GM19025 (cell line): Measurements from ENCODE around the gene IQSEC2.
A peak's percentile ranks its signal among the peaks of the same experiment; 100 is the strongest.

Experiments used
- ATAC-seq: cut with Tn5 transposase; IDR thresholded peaks from one replicate; pipeline ENCODE4 v1.9.1; 2021; ENCODE audit warnings: mild to moderate bottlenecking, low read depth, moderate library complexity; ENCODE audit not compliant: unreplicated experiment

IQSEC2 gene

DNA sequence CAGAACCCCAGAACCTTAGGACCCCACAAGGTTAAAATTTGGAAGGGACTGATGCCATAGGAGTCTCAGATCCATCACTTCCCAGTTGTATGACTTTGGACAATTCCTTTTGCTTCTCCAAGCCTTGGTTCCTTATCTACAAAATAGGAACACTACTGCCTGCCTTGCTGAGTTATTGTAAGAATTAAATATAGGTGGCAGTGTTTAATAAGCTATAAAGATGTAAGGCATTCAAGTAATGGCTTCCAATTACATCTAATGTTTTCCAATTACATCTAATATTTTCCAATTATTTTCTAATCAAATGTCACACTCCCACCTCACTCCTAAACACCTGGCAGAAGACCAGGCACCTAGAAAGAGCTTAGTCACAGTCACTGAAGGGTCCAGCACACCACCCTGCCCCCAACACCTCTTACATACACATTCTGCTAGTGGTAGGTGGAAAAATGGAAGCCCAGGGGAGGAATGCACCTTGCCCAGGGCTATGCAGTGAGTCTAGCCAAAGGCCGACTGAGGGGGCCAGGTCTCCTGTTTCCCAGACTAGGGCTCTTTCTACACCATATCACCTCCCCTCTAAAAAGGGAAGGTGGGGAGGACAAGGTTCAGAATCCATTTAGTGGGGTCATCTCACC, 31.9 kb downstream of the IQSEC2 start:
- no peak for ATAC-seq

DNA sequence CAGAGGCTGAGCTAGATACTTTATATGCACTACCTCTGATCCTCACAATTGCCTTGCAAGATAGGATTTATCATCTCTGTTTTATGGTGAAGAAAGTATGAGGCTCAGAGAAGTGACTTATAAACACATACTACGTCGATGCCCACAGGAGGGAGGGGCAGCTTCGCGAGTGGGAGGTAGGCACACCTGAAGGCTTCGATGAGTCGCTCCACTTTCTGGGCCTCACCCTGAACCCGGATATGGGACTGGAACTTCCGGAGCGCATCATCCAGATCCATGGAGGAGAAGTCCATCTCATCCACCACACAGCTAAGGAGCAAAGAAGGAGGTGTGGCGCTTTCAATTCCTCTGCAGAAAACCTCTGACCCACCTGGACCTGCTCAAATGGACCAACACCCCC, 33.5 kb downstream of the IQSEC2 start:
- no peak for ATAC-seq

DNA sequence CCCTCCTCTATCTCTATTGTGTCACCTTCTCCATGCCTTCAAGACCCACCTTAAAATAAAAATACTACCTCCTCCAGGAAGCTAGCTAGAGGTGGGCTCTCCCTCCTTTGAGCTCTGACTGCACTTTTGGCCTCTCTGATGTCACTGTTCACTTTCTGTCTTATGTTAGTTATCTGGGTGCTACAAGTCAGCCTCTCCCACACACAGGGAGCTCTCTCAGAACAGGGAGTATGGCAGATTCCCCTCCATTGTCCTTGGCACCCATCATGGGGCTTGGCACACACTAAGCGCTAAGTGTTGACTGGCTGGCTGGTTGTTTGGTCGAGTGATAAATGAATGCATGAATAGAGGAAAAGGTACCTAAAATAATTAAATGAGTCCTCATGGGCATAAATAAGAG, 35.2 kb downstream of the IQSEC2 start:
- ATAC-seq: no peak

DNA sequence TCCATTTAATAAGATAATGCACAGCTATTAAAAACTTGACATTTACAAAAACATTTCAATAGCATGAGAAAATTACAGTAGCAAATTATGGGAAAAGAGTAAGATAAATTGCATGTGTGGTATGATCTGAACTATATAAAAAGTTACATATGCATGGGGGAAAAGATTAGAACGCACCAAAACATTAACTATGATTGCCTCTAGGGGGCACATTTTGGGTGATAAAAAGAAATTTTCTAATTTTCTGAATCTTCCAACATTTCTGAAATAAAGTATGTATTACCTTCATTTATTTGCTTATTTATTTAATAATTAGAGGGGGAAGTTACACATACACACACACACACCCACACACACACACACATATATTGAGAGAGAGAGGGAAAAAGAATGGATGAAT, 36.8 kb downstream of the IQSEC2 start:
- no peak for ATAC-seq

DNA sequence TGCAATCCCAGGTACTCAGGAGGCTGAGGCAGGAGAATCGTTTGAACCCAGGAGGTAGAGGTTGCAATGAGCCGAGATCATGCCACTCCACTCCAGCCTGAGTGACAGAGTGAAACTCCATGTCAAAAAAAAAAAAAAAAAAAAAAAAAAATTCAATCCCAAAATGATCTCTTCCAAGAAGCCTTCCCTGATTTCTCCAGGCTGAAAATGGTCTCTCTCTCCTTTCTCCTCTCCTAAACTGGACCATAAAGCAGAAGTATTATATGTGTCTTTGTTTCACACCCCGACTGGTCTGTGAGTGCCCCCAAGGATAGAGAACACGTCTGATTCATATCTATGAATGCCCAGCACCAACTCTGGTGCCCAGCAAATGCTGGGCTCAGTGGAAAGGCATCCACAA, 39.1 kb downstream of the IQSEC2 start:
- ATAC-seq: no peak

DNA sequence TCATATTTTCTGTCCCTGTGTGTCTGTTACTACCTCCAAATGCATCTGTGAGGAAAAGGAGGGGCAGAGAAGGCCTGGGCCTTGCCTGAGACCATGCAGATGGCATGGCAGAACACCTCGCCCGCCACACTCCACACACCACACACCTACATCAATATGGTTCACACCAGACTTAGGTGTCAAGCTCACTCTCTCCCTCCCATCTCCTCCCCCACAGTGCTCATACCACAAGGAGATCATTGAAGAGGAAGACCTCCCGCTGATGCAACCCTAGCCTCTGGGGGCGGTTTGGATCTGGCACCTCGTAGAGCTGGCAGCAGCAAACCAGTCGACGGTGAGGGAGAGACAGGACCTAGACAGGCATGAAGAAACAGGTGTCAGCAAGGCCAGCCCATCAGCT, 39.8 kb downstream of the IQSEC2 start:
- ATAC-seq: no peak

DNA sequence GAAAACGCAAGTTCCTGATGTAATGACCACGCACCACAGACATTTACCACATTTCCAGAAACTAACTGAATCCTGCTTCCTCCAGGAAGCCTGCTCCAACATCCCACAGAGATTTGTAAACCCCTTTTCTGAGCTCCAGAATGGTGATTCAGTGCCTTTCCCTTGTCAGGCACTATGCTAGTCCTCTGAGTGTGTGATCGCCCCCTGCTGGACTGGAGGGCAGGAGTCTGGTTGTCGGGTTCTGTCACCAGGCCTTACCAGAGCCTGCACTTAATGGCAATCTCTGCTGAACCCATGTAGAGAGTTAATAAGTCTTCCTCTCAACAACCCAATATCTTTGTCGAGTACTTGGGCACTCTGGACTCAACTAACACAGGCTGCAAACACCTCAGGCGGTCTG, 41.9 kb downstream of the IQSEC2 start:
- ATAC-seq: no peak

DNA sequence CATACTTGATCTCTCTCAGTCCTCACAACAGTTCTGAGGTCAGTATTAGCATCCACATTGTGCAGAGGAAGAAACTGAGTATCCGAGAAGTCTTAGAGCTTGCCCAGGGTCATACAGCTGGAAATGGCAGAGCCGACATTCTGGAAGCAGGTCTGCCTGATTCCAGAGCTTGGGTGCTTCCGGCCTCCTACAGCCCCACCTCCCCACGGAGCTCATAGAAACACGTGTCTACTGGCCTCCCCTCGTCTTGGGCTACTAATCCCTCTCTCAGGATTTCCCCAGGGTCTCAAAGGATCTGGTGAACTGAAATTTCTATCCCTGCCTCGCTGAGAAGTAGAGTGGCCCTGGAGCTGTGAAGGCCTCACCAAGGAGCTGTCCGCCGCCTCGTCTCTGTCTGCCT, 44.3 kb downstream of the IQSEC2 start:
- ATAC-seq: no peak

DNA sequence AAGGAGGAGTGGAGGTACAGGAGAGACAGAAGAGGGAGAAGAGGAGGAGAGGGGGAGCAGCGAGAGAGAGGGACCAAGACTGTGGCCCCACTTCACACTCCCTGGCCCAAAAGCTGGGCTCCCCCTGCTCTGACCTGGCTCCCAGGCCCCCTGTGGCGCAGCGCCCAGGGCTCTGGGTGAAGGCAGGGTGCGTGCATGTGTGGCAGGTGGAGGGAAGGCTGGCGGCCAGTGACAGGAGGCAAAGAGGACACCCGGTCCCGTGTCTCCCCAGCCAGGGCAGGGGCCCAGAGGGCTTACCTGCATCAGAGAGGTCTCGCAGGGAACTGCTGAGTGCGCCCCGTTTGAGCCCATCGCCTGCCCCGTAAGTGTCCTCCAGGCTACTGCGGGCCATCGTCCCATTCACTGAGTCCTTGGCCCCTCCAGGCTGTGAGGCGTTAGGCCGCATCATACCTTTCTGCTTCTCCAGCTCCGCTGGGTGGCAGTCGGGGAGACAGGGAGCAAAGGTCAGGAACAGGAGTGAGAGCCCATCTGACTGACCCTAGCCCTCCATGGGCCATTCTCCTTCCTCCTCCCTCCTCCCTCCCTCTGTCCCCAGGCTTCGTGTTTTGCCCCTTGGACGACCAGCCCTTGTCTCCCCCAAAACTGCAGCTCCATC, 45.2 kb downstream of the IQSEC2 start:
- ATAC-seq: no peak

DNA sequence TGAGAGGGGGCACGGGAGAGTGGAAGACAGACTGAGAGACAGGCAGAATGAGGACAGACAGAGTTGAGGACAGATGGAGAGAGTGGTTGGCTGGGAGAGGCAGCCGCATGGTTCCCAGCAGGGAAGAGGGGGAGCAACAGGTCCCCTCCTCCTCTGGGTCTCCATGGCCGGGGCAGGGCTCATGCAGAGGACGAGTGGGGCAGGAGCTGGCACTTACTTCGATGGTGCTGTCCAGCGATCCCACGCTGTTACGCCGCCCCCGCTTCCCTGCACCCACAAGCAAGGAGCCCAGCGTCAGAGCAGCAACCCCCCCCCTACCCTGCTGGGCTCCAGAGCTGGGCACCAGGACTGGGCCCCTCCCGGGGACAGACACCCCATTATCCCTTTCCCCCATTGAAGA, 45.8 kb downstream of the IQSEC2 start:
- no peak for ATAC-seq

DNA sequence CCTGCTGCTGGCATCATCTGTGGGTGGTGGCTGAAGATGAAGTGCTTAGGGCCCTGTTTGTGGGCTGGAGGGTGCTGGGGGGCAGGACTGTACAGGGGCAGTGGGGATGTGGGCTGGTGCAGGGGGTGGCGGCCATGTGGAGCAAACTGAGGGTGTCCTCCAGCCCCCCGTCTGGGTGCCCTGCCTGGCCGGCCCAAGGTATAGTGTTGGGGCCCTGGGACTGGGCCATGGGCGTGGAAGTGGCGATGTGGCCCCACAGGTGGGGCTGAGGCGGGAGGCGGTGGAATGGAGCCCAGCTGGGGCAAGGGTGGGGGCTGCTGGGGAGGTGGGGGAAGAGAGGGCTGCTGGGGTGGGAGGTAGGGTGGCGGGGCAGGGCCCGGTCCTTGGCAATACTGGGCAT, 46.9 kb downstream of the IQSEC2 start:
- ATAC-seq: no peak

DNA sequence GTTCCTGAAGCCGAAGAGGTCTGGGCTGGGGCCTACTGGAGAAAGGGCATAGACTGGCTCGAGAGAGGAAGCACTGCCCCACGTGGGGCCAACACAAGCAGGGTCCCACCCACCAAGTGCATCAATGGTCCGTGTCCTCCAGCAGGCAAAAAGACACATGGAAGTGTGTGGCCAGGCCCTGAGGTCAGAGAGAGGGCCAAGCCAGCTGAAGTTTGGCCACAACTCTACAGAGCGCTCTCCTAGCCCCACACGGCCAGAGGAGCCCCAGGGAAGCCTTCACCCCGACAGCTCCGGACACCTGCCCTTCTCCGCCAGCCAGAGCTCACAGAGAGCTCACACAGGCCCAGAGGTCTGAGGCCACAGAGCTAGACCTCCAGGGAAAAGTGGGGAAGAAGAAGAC, 47.8 kb downstream of the IQSEC2 start:
- ATAC-seq: no peak

DNA sequence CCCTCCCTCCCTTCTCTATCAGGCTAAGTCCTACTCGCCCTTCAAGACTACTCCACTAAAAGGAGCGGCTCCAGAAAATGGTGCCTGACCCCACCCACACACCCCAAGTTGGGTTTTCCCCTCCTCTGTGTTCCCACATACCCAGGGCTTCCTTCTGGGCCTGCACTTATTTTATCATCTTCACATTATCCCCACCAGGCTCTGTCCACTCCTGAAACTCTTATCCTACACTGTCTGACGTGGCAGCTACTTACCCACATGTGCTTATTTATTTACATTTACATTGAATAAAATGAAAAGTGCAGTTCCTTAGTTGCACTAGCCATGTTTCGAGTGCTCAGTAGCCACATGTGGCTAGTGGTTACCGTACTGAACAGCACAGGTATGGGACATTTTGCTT, 51.3 kb downstream of the IQSEC2 start:
- ATAC-seq: no peak

DNA sequence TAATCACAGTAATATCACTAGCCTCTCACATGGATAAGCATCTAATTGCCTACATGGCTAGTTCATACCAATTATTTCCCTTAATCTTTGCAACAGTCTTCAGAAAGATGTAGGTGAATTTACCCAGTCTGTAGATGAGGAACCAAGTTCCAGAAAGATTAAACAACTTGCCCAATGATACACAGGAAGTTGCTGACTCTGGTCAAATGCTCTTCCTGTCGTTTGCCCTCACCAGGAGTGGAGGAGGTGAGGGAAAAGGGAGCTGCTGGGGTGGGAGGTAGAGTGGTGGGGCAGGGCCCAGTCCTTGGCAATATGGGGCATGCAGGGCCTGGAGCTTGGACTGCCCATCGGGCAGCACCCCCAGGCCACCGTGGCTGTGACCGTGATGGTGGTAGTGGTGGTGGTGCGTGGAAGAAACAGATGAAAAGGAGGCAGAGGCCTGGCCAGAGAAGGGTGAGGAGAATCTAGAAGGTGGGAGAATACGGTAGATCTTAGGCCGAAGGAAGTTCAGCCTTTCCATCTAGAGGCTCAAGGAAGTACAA, 54.1 kb downstream of the IQSEC2 start:
- ATAC-seq: no peak

DNA sequence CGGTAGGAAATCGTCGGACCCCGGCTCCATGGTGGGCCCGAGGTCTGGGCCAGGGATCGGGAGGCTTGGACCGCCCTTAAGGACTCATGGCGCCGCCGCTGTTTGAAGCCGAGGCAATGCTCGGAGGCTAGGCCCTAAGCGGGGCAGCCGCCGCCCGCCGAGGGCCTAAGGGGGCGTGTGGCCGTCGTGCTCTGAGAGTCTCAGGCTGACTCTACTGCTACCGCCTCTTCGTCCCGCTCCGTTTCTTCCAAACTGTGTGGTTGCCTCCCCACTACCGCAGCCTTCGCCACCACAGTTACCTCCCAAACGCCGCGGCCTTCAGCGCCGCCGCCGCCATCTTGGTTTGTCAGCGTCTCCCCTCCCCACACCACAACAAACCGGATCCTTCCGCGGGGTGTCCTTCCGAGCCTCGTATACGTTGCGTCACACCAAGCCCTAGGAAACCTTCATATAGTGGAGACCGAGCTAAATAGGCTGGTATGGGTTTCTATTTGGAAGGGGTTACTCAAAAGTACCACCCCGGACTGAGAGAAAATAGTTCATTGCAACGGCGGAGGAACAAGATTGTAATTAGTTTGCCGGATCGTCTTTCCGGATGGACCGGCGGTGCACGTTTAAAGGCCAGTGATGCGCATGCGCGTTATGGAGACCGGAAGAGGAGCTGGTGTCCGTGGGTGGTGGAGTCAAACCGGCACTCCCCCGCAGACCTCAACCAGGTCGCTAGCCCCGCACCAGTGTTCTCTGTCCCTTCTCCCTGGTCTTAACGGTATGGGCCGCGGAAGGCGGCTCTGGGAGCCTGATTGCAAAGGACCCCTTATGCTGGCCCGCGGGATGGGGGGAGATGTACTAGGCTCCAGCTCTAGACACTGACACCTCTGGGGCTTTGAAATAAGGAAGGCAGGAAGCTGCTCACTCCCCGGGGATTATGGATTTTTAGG, 56.3 kb downstream of the IQSEC2 start, which contains the start of gene KDM5C:
KDM5C (minus strand) TSS at position 348 of the 938 bp plus-strand sequence; CDS start at position 30, 318 bp downstream.
- peak; percentile 57 for ATAC-seq

DNA sequence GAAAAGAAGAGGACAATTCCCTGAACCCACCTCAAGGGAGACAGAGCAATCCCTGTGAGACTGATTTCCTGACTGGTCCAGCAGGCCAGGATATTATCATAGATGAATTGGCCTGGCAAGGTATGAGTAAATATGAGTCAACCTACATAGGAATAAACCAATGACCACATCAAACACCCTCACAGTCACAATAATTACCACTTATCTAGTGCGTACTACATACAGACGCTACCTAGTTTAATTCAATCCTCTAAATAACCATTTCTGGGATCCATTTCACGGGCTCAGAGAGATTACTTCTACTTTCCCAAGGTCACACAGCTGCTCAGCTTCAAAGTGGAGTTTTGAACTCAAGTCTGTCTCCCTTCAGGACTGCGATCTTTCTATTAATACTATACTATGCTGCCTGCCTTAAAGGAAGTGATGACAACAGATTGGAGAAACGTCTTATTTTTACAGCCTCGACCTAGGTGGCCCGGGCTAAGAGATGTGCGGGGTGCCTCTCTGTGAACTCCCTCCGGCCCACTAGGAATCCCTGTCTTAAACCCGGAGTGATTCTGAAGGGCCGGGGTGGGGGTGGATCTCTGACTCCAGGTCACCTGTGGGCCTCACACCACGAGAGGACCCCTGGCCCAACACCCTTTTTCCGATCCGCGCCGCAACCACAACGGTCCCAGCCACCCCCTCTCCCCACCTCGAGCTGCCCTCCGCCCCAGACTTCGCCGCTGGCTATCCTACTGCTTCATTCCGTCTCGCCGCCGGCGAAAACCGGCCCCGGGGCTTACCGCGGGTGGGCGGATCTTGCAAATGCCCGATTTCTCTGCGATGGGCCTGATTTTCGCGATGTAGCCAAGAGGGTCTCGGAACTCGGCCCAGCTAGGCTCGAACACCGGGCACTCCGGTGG, 57.2 kb downstream of the IQSEC2 start:
- ATAC-seq: no peak

DNA sequence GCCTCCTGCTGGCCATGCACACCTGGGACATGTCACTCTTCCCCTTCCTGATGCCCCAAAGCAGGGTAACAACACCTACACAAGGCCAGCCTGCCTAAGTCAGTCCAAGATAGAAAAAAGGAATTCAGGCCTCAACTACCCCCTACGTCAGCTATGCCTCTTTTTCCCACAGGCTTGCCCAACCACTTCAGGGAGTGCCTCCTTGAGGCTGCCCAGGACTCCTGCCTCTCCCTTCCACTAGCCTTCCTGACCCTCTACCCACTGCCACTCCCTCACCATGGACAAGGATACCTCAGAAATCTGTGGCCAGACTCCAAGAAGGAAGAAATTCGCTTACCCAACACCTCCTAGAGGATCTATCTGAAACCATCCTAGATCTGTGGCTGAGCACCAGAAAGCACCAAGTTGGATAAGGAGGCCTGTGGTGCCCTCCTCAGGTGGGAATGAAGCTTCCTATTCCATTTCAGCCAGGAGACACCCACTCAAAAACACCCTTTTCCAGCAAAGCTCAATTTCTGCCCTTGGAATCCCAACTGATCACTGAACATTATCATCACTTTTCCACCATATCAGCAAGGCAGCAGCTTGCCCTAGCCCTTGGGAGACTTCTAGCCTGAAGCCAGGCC, 58.2 kb downstream of the IQSEC2 start:
- ATAC-seq: no peak
